Testis (tissue), 3 donors: ENCODE measurements around the gene ERH. TPM values are rescaled to one million over a fixed set of nuclear protein-coding genes. Genes with fewer than 3 reads are reported as not detected.

Source experiments
- DNase-seq: peaks from one replicate; pipeline ENCODE4 v3.0.0-alpha.2; 2019
- H3K27ac ChIP-seq, 2 donors: fragments of 200-600 bp; sonication (generic); one replicate each; pipeline ENCODE4 v1.5.1; 2019
- H3K27me3 ChIP-seq: fragments of 200-600 bp; sonication (generic); one replicate; pipeline ENCODE4 v1.5.1; 2019
- H3K36me3 ChIP-seq: fragments of 200-600 bp; sonication (generic); one replicate; pipeline ENCODE4 v1.5.1; 2017; ENCODE audit warnings: low read depth; ENCODE audit errors: missing control alignments
- H3K4me1 ChIP-seq: fragments of 200-600 bp; sonication (generic); one replicate; pipeline ENCODE4 v1.5.1; 2019
- H3K4me3 ChIP-seq, 2 donors: fragments of 200-600 bp; sonication (generic); one replicate each; pipeline ENCODE4 v1.5.1; 2017 to 2019
- H3K9me3 ChIP-seq: fragments of 200-600 bp; sonication (generic); one replicate; pipeline ENCODE4 v1.5.1; 2017
- CTCF ChIP-seq, 3 experiments: fragments of 450-650 bp in 2 of 3; fragments of 200-600 bp in 1 of 3; sonication (generic) in 1 of 3; IDR thresholded peaks; one replicate each; pipeline ENCODE4 v1.5.1; 2016 to 2019; ENCODE audit warnings: antibody characterized with exemption in 3 of 3, mild to moderate bottlenecking in 2 of 3, moderate library complexity in 1 of 3
- POLR2A ChIP-seq: fragments of 450-650 bp; IDR thresholded peaks from one replicate; pipeline ENCODE4 v1.6.1; 2017; ENCODE audit warnings: antibody characterized with exemption, mild to moderate bottlenecking, moderate library complexity
- WGBS, 2 donors: methylation state at CpG; one replicate each; pipeline ENCODE4 v1.1.5; 2018; 5-methylcytosine and 5-hydroxymethylcytosine counted together
- intact Hi-C: fragments of 100-400 bp; cut with DNase I; formaldehyde crosslinking; loops from one replicate; pipeline ENCODE4 v1.15.1; 2023; ENCODE audit warnings: low total_unique reads
- polyA plus RNA-seq: library from polyadenylated mRNA; stranded (reverse); fragments of 350-450 nt; fragmentation: Illumina TruSeq; extraction: RNeasy Lipid Tissue Mini Kit (QIAGEN cat#74804); gene quantifications from one replicate; pipeline ENCODE4 v1.2.3, GENCODE V29; 2014; ENCODE audit warnings: low read depth, low replicate concordance; ENCODE audit not compliant: insufficient read depth
- total RNA-seq, 2 donors: library from RNA; depleted of rRNA; stranded (reverse); fragments of >200 nt; gene quantifications; one replicate each; pipeline ENCODE4 v1.2.3, GENCODE V29; 2016

The ERH gene
- total and polyA plus RNA-seq, 3 donors from 2014 or later, result 57.3 to 176 (median 74.5) TPM

- no peaks in the 10 kb centered on the region for H3K4me1 ChIP-seq
- H3K9me3 ChIP-seq, result no peaks in the 10 kb centered on the region
- no peak for TF ChIP-seq POLR2A
- no peak for TF ChIP-seq CTCF (IDR thresholded peaks at IDR 0.05)
- H3K27ac ChIP-seq, result no peak overlapping the region
- DNase-seq, result no peak
- intact Hi-C loops, result no loop called here
- no peaks in the 10 kb centered on the region for H3K27me3 ChIP-seq
- H3K36me3 ChIP-seq, result no peaks in the 10 kb centered on the region
- WGBS, 2 donors, result 98 to 99% methylated on average over 2 of the region's 2 CpGs
- H3K4me3 ChIP-seq, result no peak overlapping the region
Measured at GRCh38 chr14:69432364-69432763, 34.3 kb upstream of the ERH start.

DNA sequence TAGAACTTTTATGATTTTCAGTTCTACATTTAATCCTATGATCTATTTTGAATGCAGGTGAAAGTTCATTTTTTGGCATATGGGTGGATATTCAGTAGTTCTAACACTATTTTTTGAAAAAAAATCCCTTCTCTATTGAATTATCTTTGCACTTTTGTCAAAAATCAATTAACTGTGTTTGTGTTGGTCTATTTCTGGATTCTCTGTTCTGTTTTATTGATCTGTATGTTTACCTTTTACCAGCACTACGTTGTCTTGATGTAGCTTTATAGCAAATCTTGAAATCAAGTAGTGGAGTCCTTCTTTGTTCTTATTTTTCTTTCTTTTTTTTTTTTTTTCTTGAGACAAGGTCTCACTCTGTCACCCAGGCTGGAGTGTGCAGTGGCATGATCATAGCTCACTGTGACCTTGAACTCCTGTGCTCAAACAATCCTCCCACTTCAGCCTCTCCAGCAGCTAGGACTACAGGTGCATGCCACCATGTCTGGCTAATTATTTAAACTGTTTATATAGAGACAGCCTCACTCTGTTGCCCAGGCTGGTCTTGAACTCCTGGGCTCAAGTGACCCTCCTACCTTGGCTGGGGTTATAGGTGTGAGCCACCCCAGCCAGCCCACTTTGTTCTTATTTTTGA lies 32.3 kb upstream of the ERH start:
- Histone ChIP-seq H3K27ac (no peak overlapping the region), H3K9me3 (no peaks in the 10 kb centered on the region), H3K4me3 (no peak overlapping the region), H3K36me3 (no peaks in the 10 kb centered on the region), H3K4me1 (no peaks in the 10 kb centered on the region), H3K27me3 (no peaks in the 10 kb centered on the region)
- intact Hi-C loops, result no loop called here
- 83 to 88% methylated on average over 1 of the region's 1 CpG for WGBS, 2 donors
- TF ChIP-seq POLR2A, result no peak
- no peak for DNase-seq

- H3K27ac ChIP-seq, result no peak overlapping the region
- no peaks in the 10 kb centered on the region for H3K9me3 ChIP-seq
- no peaks in the 10 kb centered on the region for H3K36me3 ChIP-seq
- TF ChIP-seq POLR2A, result no peak
- no peak for TF ChIP-seq CTCF (IDR thresholded peaks at IDR 0.05)
- no peak for DNase-seq
- H3K27me3 ChIP-seq, result no peaks in the 10 kb centered on the region
- H3K4me1 ChIP-seq, result no peaks in the 10 kb centered on the region
- intact Hi-C loops, result no loop called here
- H3K4me3 ChIP-seq, result no peak overlapping the region
Measured at GRCh38 chr14:69429643-69430042, 31.5 kb upstream of the ERH start.

DNA sequence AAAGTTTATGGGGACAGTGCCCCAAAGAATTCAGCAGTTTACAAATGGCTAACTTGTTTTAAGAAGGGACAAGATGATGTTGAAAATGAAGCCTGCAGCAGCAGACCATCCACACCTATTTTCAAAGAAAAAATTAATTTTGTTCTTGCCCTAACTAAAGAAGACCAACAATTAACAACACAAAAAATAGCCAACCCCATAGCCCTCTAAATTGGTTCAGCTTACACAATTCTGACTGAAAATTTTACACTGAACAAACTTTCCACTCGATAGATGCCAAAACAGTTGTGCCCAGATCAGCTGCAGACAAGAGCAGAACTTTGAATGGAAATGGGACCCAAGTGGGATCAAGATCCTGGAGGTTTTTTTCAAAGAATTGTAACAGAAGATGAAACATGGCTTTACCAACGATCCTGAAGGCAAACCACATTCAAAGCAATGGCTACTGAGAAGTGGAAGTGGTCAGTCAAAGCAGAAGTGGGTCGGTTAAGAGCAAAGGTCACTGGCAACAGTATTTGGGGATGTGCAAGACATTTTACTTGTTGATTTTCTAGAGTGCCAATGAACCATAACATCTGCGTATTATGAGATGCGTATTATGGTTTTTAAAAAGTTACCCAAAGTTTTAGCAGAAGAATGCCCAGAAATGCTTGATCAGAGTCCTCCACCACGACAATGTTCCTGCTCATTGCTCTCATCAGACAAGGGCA lies 30.3 kb upstream of the ERH start:
- no peak for DNase-seq
- Histone ChIP-seq H3K4me1 (no peaks in the 10 kb centered on the region), H3K27ac (no peak overlapping the region), H3K4me3 (no peak overlapping the region), H3K36me3 (no peaks in the 10 kb centered on the region), H3K9me3 (no peaks in the 10 kb centered on the region), H3K27me3 (no peaks in the 10 kb centered on the region)
- WGBS, 2 donors, result 89% methylated on average over 6 of the region's 6 CpGs
- TF ChIP-seq CTCF (IDR thresholded peaks at IDR 0.05) (no peak), POLR2A (no peak)
- intact Hi-C loops, result no loop called here

DNA sequence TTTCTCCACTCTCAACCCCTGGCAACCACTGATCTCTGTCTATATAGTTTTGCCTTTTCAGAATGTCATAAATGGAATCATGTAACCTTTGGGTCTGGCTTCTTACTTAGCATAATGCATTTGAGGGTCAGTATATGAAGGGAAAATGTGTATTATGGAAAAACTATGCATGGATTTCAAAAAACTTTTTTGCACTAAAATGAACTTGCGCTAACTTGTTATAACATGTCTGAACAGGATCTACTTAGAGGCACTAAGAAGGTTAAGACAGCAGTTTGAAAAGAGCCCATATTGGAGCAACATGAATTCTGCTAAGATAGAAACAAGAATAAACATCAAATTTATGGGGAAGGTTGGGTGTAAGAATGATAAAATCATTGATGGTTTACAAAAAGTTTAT lies 29.5 kb upstream of the ERH start:
- Histone ChIP-seq H3K4me3 (no peak overlapping the region), H3K9me3 (no peaks in the 10 kb centered on the region), H3K27ac (no peak overlapping the region), H3K4me1 (no peaks in the 10 kb centered on the region), H3K36me3 (no peaks in the 10 kb centered on the region), H3K27me3 (no peaks in the 10 kb centered on the region)
- 97 to 100% methylated on average over 1 of the region's 1 CpG for WGBS, 2 donors
- no peak for DNase-seq
- intact Hi-C loops, result no loop called here
- TF ChIP-seq POLR2A, result no peak
